ENCODE data around the gene POC1B. TPM values are rescaled to one million over a fixed set of nuclear protein-coding genes. Genes with fewer than 3 reads are reported as not detected.

Gene POC1B
- total RNA-seq, 4 donors from 2014 or later, result 19.6 to 22.4 (median 20.0) TPM

DNA sequence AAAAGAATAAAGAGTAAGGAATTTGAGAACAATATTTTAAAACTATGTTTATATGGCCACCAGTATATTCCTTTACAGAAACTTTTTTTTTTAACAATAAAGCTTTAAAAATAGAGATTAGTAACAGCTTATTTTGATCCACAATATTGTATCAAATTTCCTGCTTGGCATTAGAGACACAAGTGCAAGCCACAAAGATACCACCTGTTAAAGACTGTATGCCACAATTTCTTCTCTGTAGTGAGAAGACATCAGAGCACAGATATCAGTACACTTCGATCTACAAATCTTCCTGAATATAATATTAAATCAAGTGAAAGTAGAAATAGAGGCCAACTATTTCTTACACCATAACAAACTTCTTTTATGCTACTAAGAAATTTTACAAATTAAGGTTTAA is 69.3 kb downstream of the POC1B start:
- Histone ChIP-seq H3K4me1 (peaks cover 28 to 48% (median 45%) of the 10 kb centered on the region in 4 donors), H3K27me3 (no peaks in the 10 kb centered on the region), H3K9me3 (no peaks in the 10 kb centered on the region), H3K27ac (replicated peaks in 1 of 4) (no peak overlapping the region), H3K36me3 (no peaks in the 10 kb centered on the region), H3K4me3 (no peak overlapping the region)
- no peak for DNase-seq (ENCODE audit: extremely low spot score)
- intact Hi-C loops (cut with DNase I), result loop anchor here (10.0 kb wide), 1 partner anchor 292 kb away; no protein-coding TSS in a partner anchor
- TF ChIP-seq CTCF (IDR thresholded peaks at IDR 0.05) (no peak), POLR2A (IDR thresholded peaks at IDR 0.05; ENCODE audit: low read depth) (no peak), POLR2AphosphoS5 (IDR thresholded peaks at IDR 0.05) (no peak), EP300 (IDR thresholded peaks at IDR 0.05) (no peak)
- 68% methylated on average over 1 of the region's 1 CpG for WGBS

DNA sequence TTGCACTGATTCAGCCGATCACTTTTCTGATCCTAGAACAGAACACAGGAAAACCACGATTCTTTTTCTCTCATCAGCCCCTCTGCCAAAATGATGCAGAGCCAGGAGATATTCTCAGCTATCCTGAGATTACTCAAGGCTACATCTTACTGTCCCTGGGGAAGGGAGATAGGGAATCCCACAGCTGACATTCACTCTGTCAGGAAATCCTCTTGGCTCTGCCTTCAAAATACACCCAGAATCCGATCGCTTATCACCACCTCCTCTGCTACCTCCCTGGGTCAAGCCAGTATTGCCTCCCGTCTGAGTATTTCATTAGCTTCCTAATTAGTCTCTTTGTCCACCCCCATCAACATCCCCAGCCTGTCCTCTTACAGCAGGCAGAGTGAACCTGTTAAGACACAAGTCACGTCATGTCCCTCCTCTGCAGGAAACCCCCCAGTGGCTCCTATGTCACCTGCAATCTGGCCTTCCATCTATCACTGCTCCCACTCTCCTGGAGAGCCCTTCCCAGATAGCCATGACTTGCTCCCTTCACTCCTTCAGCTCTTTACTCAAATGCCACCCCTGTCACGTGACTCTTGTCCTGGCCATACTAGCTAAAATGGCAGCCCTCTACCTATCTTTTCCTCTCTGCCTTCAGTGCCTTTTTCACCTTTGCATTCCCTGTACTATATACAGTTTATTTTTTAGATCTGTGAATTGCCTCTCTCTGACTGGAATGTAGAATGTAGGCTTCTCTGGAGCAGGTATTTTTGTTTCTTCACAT is 71.6 kb downstream of the POC1B start:
- WGBS, result 20% methylated on average over 7 of the region's 7 CpGs

DNA sequence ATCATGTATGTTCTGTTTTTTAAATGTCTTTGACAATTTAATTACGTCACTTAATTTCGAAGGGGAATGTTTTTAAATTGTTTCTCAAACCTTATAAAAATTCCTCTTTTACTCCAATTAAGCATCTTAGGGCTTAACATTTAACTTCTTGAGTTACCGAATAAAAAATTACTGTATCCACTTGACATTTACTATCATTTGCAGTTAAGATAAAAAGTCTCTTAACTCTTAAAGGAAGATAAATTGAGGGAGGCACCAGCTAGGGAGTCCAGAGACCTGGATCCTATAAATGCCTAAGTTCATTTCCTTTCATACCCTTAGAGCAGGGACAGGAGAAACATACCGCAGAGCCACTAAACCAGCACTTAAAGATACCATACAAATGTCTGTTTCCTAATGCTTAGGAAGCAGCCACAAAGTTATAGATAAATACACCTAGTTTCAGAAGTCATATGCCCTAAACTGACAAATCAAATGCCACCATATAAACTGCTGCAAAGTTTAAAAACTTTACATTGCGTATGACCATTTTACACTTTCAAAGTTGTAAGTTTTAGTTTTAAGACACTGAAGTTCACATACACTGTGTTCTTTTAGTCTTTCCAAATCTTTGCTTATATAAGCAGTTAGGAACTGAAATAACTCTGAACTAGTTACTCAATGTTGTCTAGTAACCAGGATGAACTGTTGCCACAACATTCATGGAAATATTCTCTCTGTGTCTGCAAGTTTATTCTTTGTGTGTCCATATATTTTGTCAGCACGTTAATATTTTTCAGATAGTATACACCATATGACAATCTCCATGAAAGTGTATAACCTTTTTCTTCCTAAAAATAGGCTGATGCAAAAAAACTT is 72.5 kb downstream of the POC1B start:
- DNase-seq (ENCODE audit: extremely low spot score), result no peak
- no peaks in the 10 kb centered on the region for H3K9me3 ChIP-seq
- H3K27ac ChIP-seq (replicated peaks in 1 of 4), result peak overlapping the region; percentile 82 to 86 (median 83)
- no peaks in the 10 kb centered on the region for H3K36me3 ChIP-seq
- no peaks in the 10 kb centered on the region for H3K27me3 ChIP-seq
- TF ChIP-seq POLR2AphosphoS5 (IDR thresholded peaks at IDR 0.05) (peak in 1 of 2 donors; percentile 71), CTCF (IDR thresholded peaks at IDR 0.05) (no peak), POLR2A (IDR thresholded peaks at IDR 0.05; ENCODE audit: low read depth) (no peak), EP300 (IDR thresholded peaks at IDR 0.05) (no peak)
- intact Hi-C loops (cut with DNase I), result loop anchor here (2.0 to 10.0 kb wide), 3 partner anchors 66 to 289 kb away; partner anchors contain the start of gene DUSP6
- H3K4me1 ChIP-seq, result peaks cover 30 to 65% (median 56%) of the 10 kb centered on the region in 4 donors
- peak overlapping the region; percentile 3 to 34 (median 12) for H3K4me3 ChIP-seq
- WGBS, result 23% methylated on average over 6 of the region's 6 CpGs

More for the DNA sequence above, 71.6 kb downstream of the POC1B start:
- Histone ChIP-seq H3K4me1 (peaks cover 30 to 59% (median 52%) of the 10 kb centered on the region in 4 donors), H3K27ac (replicated peaks in 1 of 4) (peak overlapping the region; percentile 82 to 86 (median 83)), H3K27me3 (no peaks in the 10 kb centered on the region), H3K9me3 (no peaks in the 10 kb centered on the region), H3K36me3 (no peaks in the 10 kb centered on the region), H3K4me3 (peak overlapping the region; percentile 3 to 34 (median 18))
- TF ChIP-seq POLR2A (IDR thresholded peaks at IDR 0.05; ENCODE audit: low read depth) (no peak), CTCF (IDR thresholded peaks at IDR 0.05) (no peak), POLR2AphosphoS5 (IDR thresholded peaks at IDR 0.05) (no peak), EP300 (IDR thresholded peaks at IDR 0.05) (no peak)
- no peak for DNase-seq (ENCODE audit: extremely low spot score)
- intact Hi-C loops (cut with DNase I), result loop anchor here (5.0 to 10.0 kb wide), 2 partner anchors 67 to 289 kb away; no protein-coding TSS in a partner anchor

- TF ChIP-seq EP300 (IDR thresholded peaks at IDR 0.05), result no peak
- peak; percentile 45 to 51 for TF ChIP-seq POLR2AphosphoS5 (IDR thresholded peaks at IDR 0.05)
- WGBS, result 13% methylated on average over 9 of the region's 9 CpGs
- no peak for DNase-seq (ENCODE audit: extremely low spot score)
- Histone ChIP-seq H3K36me3 (no peaks in the 10 kb centered on the region), H3K4me1 (peaks cover 30 to 68% (median 57%) of the 10 kb centered on the region in 4 donors), H3K27ac (replicated peaks in 1 of 4) (peak overlapping the region; percentile 82 to 86 (median 83)), H3K27me3 (no peaks in the 10 kb centered on the region), H3K9me3 (no peaks in the 10 kb centered on the region), H3K4me3 (peak overlapping the region in 3 of 4 donors; percentile 3 to 24 (median 6))
- intact Hi-C loops (cut with DNase I), result loop anchor here (2.0 to 10.0 kb wide), 3 partner anchors 65 to 287 kb away; partner anchors contain the start of gene DUSP6
These were observed 74.0 kb downstream of the POC1B start for GRCh38 chr12:89451841-89452251.

All from esophagus muscularis mucosa (tissue), 4 donors.